Heart left ventricle (tissue), 16 donors: Measurements from ENCODE around the gene RXRA. TPM values are rescaled to one million over a fixed set of nuclear protein-coding genes. Genes with fewer than 3 reads are reported as not detected.

Source experiments
- ATAC-seq, 4 donors: fragments of 200-7000 bp; cut with Tn5 transposase; one replicate each; pipeline ENCODE4 v1.9.1; 2020 to 2022; ENCODE audit warnings: moderate library complexity in 4 of 4, mild to moderate bottlenecking in 3 of 4, moderate number of reproducible peaks in 1 of 4
- DNase-seq, 5 donors: peaks; one replicate each; pipeline ENCODE4 v3.0.0-alpha.2; 2020
- H3K27ac ChIP-seq, 12 donors: fragments of 200-600 bp; sonication (generic) in 4 of 12; one replicate each; pipeline versions ENCODE4 v1.5.0 to v1.8.0; 2016 to 2022; ENCODE audit warnings: mild to moderate bottlenecking in 2 of 12
- H3K27me3 ChIP-seq, 9 donors: fragments of 200-600 bp; sonication (generic) in 2 of 9; one replicate each; pipeline versions ENCODE4 v1.5.1 to v1.8.0; 2016 to 2022; ENCODE audit warnings: mild to moderate bottlenecking in 3 of 9
- H3K36me3 ChIP-seq, 9 donors: fragments of 200-600 bp; sonication (generic) in 2 of 9; one replicate each; pipeline versions ENCODE4 v1.5.0 to v1.8.0; 2018 to 2022; ENCODE audit warnings: mild to moderate bottlenecking in 2 of 9
- H3K4me1 ChIP-seq, 12 donors: fragments of 200-600 bp; sonication (generic) in 4 of 12; one replicate each; pipeline versions ENCODE4 v1.5.0 to v1.8.0; 2016 to 2022; ENCODE audit warnings: mild to moderate bottlenecking in 3 of 12
- H3K4me3 ChIP-seq, 12 donors: fragments of 200-600 bp; sonication (generic) in 4 of 12; one replicate each; pipeline versions ENCODE4 v1.5.0 to v1.8.0; 2017 to 2022; ENCODE audit warnings: mild to moderate bottlenecking in 9 of 12, moderate library complexity in 4 of 12
- H3K9me3 ChIP-seq, 12 donors: fragments of 200-600 bp; sonication (generic) in 4 of 12; one replicate each; pipeline versions ENCODE4 v1.5.0 to v1.8.0; 2016 to 2022; ENCODE audit warnings: mild to moderate bottlenecking in 1 of 12
- CTCF ChIP-seq, 12 donors: fragments of 200-600 bp; sonication (generic) in 4 of 12; IDR thresholded peaks; one replicate each; pipeline versions ENCODE4 v1.5.0 to v1.8.0; 2018 to 2022; ENCODE audit warnings: antibody characterized with exemption in 12 of 12, mild to moderate bottlenecking in 5 of 12
- POLR2A ChIP-seq, 2 donors: fragments of 450-650 bp; IDR thresholded peaks; one replicate each; pipeline ENCODE4 v1.6.1; 2017; ENCODE audit warnings: antibody characterized with exemption in 2 of 2, mild to moderate bottlenecking in 2 of 2, moderate library complexity in 2 of 2
- WGBS, 4 donors: extraction: QIAGEN DNeasy Blood & Tissue Kit in 2 of 4; methylation state at CpG; one replicate each; pipeline versions ENCODE4 v1.1.5 to v1.1.7; 2013 to 2018; 5-methylcytosine and 5-hydroxymethylcytosine counted together
- intact Hi-C, 10 donors: fragments of 100-400 bp; cut with DNase I; formaldehyde crosslinking; loops; one replicate each; pipeline versions ENCODE4 v1.11.1 to v1.14.2; 2022
- polyA plus RNA-seq, 2 donors: library from polyadenylated mRNA; stranded (reverse); fragments of 200-250 nt; gene quantifications; one replicate each; pipeline ENCODE4 v1.2.3, GENCODE V29; 2013
- total RNA-seq, 9 donors: library from RNA; depleted of rRNA in 2 of 9; stranded (reverse); fragments of >200 nt in 2 of 9; fragmentation: NEBNext Ultra II Directional in 3 of 9; extraction: Animal tissue kit (Norgen Biotek cat#: 25700) in 3 of 9; gene quantifications; one replicate each; pipeline versions ENCODE4 v1.1.0 to v1.2.4, GENCODE V29; 2016 to 2023
- donor health status: ischemic (EF 13 %, LVEDD 7.1; RV severe dilation, severe dysfunction).
- donor health status: healthy with polysubstance abuse.
- donor health status: DM: no; HTN: yes; CAD: no.
- donor health status: DM: no; HTN: no; CAD: no.
- donor health status: ischemic (EF 25% LVEDD 6.9; RV normal size, moderate dysfunction).
- donor health status: ischemic (EF 25% LVEDD 5.7; RV mildly dilated, moderate dysfunction).
- donor health status: healthy.
- donor health status: DM: yes; HTN: yes; CAD: no.
- donor health status: ischemic (EF 35%, LVEDD 5.7; RV mildly dilated, moderate dysfunction).
- donor health status: nonischemic (EF 11% LVEDD 7.7; RV severe dilation, severe dysfunction).
- donor health status: DM: yes; HTN: yes; CAD: no.
- donor health status: PGD.
- donor health status: ischemic (EF 29% LVEDD 5.4; RV normal size, mild dysfunction).
- donor health status: nonischemic (EF 23%, LVEDD 6.1; RV moderate dilation, normal function).

Gene RXRA
- total and polyA plus RNA-seq, 11 donors, result 45.5 to 87.9 (median 54.9) TPM

GRCh38 chr9:134343637-134344036, 17.4 kb downstream of the RXRA start:
- Histone ChIP-seq H3K27ac (peak overlapping the region in 11 of 12 donors; percentile 16 to 94 (median 64)), H3K36me3 (no peaks in the 10 kb centered on the region), H3K4me3 (peak overlapping the region in 1 of 12 donors; percentile 6), H3K27me3 (no peaks in the 10 kb centered on the region), H3K9me3 (no peaks in the 10 kb centered on the region), H3K4me1 (peaks cover 42 to 100% (median 94%) of the 10 kb centered on the region in 12 donors)
- intact Hi-C loops, result loop anchor here in 2 of 10 donors (5.0 kb wide), 1 partner anchor 34 kb away; no protein-coding TSS in a partner anchor
- DNase-seq, result peak in 3 of 5 donors; percentile 56 to 78 (median 63)
- TF ChIP-seq CTCF (IDR thresholded peaks at IDR 0.05) (no peak), POLR2A (IDR thresholded peaks at IDR 0.05) (no peak)
- ATAC-seq, result peak in 3 of 4 donors; percentile 1 to 10 (median 4)
- 46 to 61% (median 55%) methylated on average over 15 to 16 of the region's 16 CpGs for WGBS, 4 donors

GRCh38 chr9:134344068-134344799, 18.0 kb downstream of the RXRA start:
- peak; percentile 69 to 85 (median 75) for DNase-seq
- H3K36me3 ChIP-seq, result no peaks in the 10 kb centered on the region
- no peaks in the 10 kb centered on the region for H3K9me3 ChIP-seq
- intact Hi-C loops, result loop anchor here in 2 of 10 donors (5.0 kb wide), 1 partner anchor 33 kb away; no protein-coding TSS in a partner anchor
- no peak for TF ChIP-seq POLR2A (IDR thresholded peaks at IDR 0.05)
- peak in 5 of 12 donors; percentile 10 to 27 (median 19) for TF ChIP-seq CTCF (IDR thresholded peaks at IDR 0.05)
- H3K27ac ChIP-seq, result peak overlapping the region in 11 of 12 donors; percentile 16 to 94 (median 64)
- H3K4me1 ChIP-seq, result peaks cover 36 to 100% (median 93%) of the 10 kb centered on the region in 12 donors
- 44 to 57% (median 49%) methylated on average over 15 to 17 of the region's 17 CpGs for WGBS, 4 donors
- H3K27me3 ChIP-seq, result no peaks in the 10 kb centered on the region
- H3K4me3 ChIP-seq, result peak overlapping the region in 1 of 12 donors; percentile 6
- ATAC-seq, result peak in 3 of 4 donors; percentile 1 to 7 (median 2)

- WGBS, 4 donors, result 31 to 58% (median 39%) methylated on average over 11 to 14 of the region's 14 CpGs
- DNase-seq, result no peak
Measured at GRCh38 chr9:134344800-134345310, 18.6 kb downstream of the RXRA start.

More at GRCh38 chr9:134344800-134345310, 18.6 kb downstream of the RXRA start:
- H3K4me1 ChIP-seq, result peaks cover 34 to 100% (median 94%) of the 10 kb centered on the region in 12 donors
- H3K27ac ChIP-seq, result peak overlapping the region in 11 of 12 donors; percentile 16 to 94 (median 64)
- no peaks in the 10 kb centered on the region for H3K27me3 ChIP-seq
- intact Hi-C loops, result loop anchor here in 2 of 10 donors (5.0 kb wide), 1 partner anchor 32 kb away; no protein-coding TSS in a partner anchor
- TF ChIP-seq CTCF (IDR thresholded peaks at IDR 0.05) (peak in 1 of 12 donors; percentile 1), POLR2A (IDR thresholded peaks at IDR 0.05) (no peak)
- H3K36me3 ChIP-seq, result no peaks in the 10 kb centered on the region
- ATAC-seq, result peak in 1 of 4 donors; percentile 6
- no peaks in the 10 kb centered on the region for H3K9me3 ChIP-seq
- no peak overlapping the region for H3K4me3 ChIP-seq
